HG03439 (cell line): ENCODE data around the gene FGD2.
"Not testable (repeated sequence)": the region's sequence is repeated elsewhere in the genome, so short reads cannot be mapped to it uniquely, and the experiment has no call there.

ENCODE experiments used
- ATAC-seq: cut with Tn5 transposase; IDR thresholded peaks from one replicate; pipeline ENCODE4 v1.9.1; 2021; ENCODE audit warnings: mild to moderate bottlenecking, moderate library complexity; ENCODE audit not compliant: unreplicated experiment

Gene FGD2

GRCh38 chr6:37038292-37039198 lies 33.1 kb downstream of the FGD2 start:
- ATAC-seq: no peak

GRCh38 chr6:37039958-37040357 lies 34.5 kb downstream of the FGD2 start:
- no peak for ATAC-seq

- ATAC-seq: no peak
Measured at GRCh38 chr6:37041521-37041920, 36.1 kb downstream of the FGD2 start.

GRCh38 chr6:37042150-37042549 lies 36.7 kb downstream of the FGD2 start:
- ATAC-seq: no peak

GRCh38 chr6:37043091-37043490 lies 37.6 kb downstream of the FGD2 start:
- ATAC-seq: not testable (repeated sequence)

- no peak for ATAC-seq
Measured at GRCh38 chr6:37047346-37047688, 41.9 kb downstream of the FGD2 start.

GRCh38 chr6:37047689-37048402 lies 42.4 kb downstream of the FGD2 start:
- ATAC-seq: no peak

- no peak for ATAC-seq
Measured at GRCh38 chr6:37048403-37048850, 43.0 kb downstream of the FGD2 start.

- ATAC-seq: peak; percentile 44
Measured at GRCh38 chr6:37048851-37049757, 43.6 kb downstream of the FGD2 start.

GRCh38 chr6:37049758-37050044 lies 44.2 kb downstream of the FGD2 start:
- ATAC-seq: no peak

- ATAC-seq: peak; percentile 39
Measured at GRCh38 chr6:37050045-37050853, 44.8 kb downstream of the FGD2 start.

GRCh38 chr6:37050854-37051137 lies 45.3 kb downstream of the FGD2 start:
- ATAC-seq: no peak

- no peak for ATAC-seq
Measured at GRCh38 chr6:37051138-37052026, 45.9 kb downstream of the FGD2 start.

GRCh38 chr6:37052027-37052628 lies 46.7 kb downstream of the FGD2 start:
- ATAC-seq: no peak

GRCh38 chr6:37053683-37054082 lies 48.2 kb downstream of the FGD2 start:
- no peak for ATAC-seq

GRCh38 chr6:37054171-37054570 lies 48.7 kb downstream of the FGD2 start:
- ATAC-seq: no peak

GRCh38 chr6:37054580-37054979 lies 49.1 kb downstream of the FGD2 start:
- no peak for ATAC-seq

- ATAC-seq: no peak
Measured at GRCh38 chr6:37056112-37056403, 50.6 kb downstream of the FGD2 start.

GRCh38 chr6:37056439-37057127 lies 51.1 kb downstream of the FGD2 start:
- no peak for ATAC-seq
